MM.1S (cell line): ENCODE data around the gene GDPD5.

Experiments
- DNase-seq: peaks from one replicate; pipeline ENCODE4 v3.0.0-alpha.2; 2015
- H2AFZ ChIP-seq: fragments of 300-600 bp; sonication (generic); 2 replicates; pipeline ENCODE4 v1.6.0; 2016; ENCODE audit warnings: antibody characterized with exemption, low read length
- H3F3A ChIP-seq: fragments of 300-600 bp; sonication (generic); 2 replicates; pipeline ENCODE4 v1.6.1; 2016; ENCODE audit warnings: mild to moderate bottlenecking, antibody characterized with exemption, low read length, moderate library complexity, mixed read lengths; ENCODE audit not compliant: insufficient read depth
- H3K27ac ChIP-seq: fragments of 300-600 bp; sonication (generic); 2 replicates; pipeline ENCODE4 v1.5.1; 2016; ENCODE audit warnings: mild to moderate bottlenecking, low read length
- H3K27me3 ChIP-seq: fragments of 300-600 bp; sonication (generic); replicated peaks from 2 replicates; pipeline ENCODE4 v1.6.0; 2016; ENCODE audit warnings: low read length; ENCODE audit not compliant: insufficient read depth
- H3K36me3 ChIP-seq: fragments of 300-600 bp; sonication (generic); replicated peaks from 2 replicates; pipeline ENCODE4 v1.6.1; 2016; ENCODE audit warnings: mild to moderate bottlenecking, low read length, mixed read lengths; ENCODE audit not compliant: insufficient read depth
- H3K4me1 ChIP-seq: fragments of 300-600 bp; sonication (generic); 2 replicates; pipeline ENCODE4 v1.6.1; 2016; ENCODE audit warnings: low read length, mixed read lengths
- H3K4me2 ChIP-seq: fragments of 300-600 bp; sonication (generic); 2 replicates; pipeline ENCODE4 v1.6.0; 2016; ENCODE audit warnings: low read depth, low read length
- H3K4me3 ChIP-seq: fragments of 300-600 bp; sonication (generic); 2 replicates; pipeline ENCODE4 v1.5.1; 2016; ENCODE audit warnings: low read length, mixed read lengths
- H3K79me2 ChIP-seq: fragments of 300-600 bp; sonication (generic); 2 replicates; pipeline ENCODE4 v1.6.1; 2016; ENCODE audit warnings: mixed run types, low read length, mixed read lengths
- H3K9ac ChIP-seq: fragments of 300-600 bp; sonication (generic); 2 replicates; pipeline ENCODE4 v1.6.1; 2016; ENCODE audit warnings: low read length, mixed read lengths
- H3K9me2 ChIP-seq: fragments of 300-600 bp; sonication (generic); replicated peaks from 2 replicates; pipeline ENCODE4 v1.6.1; 2016; ENCODE audit warnings: mild to moderate bottlenecking, low read length, mixed read lengths; ENCODE audit not compliant: insufficient read depth
- H3K9me3 ChIP-seq: fragments of 300-600 bp; sonication (generic); replicated peaks from 2 replicates; pipeline ENCODE4 v1.6.1; 2016; ENCODE audit warnings: mild to moderate bottlenecking, low read length, mixed read lengths; ENCODE audit not compliant: insufficient read depth
- H4K20me1 ChIP-seq: fragments of 300-600 bp; sonication (generic); 2 replicates; pipeline ENCODE4 v1.6.1; 2016; ENCODE audit warnings: mild to moderate bottlenecking, low read length, moderate library complexity, mixed read lengths; ENCODE audit not compliant: insufficient read depth
- EZH2 ChIP-seq: fragments of 300-600 bp; sonication (generic); optimal IDR thresholded peaks from 2 replicates; pipeline ENCODE3; 2017; ENCODE audit warnings: low read depth, mild to moderate bottlenecking, antibody characterized with exemption, low read length, mixed read lengths
- EZH2phosphoT487 ChIP-seq: fragments of 300-600 bp; sonication (generic); IDR thresholded peaks from 2 replicates; pipeline ENCODE4 v1.6.1; 2018; ENCODE audit warnings: antibody characterized with exemption, low read length
- TF ChIP-seq, protein P1 (sequence below): fragments of 300-600 bp; sonication (generic); IDR thresholded peaks from 2 replicates; pipeline ENCODE4 v1.5.1; 2016; ENCODE audit warnings: antibody characterized with exemption, low read length, mixed read lengths

The GDPD5 gene

DNA sequence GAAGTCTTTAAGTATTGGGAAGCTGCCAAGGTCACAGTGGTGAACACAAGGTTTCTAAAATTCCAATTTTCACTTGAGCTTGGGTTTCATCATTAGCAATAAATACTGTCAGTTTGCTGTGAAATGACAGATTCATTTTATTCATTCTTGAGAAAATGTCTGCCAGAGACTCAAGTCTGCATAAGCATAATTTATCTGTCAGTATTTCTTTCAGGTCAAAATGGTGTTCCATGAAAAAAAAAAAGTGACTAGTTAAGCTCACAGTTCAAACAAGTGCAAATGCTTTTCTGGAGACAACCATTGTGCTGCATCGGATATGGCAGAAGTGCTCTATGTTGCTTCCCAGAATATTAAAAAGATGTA lies 8.1 kb upstream of the GDPD5 start:
- Histone ChIP-seq H2AFZ (no peak overlapping the region), H3K9me2 (no peaks in the 10 kb centered on the region), H4K20me1 (no peaks in the 10 kb centered on the region), H3K27ac (no peak overlapping the region), H3K79me2 (no peaks in the 10 kb centered on the region), H3K36me3 (no peaks in the 10 kb centered on the region), H3K4me3 (no peak overlapping the region), H3K27me3 (peaks cover 21% of the 10 kb centered on the region), H3K9me3 (no peaks in the 10 kb centered on the region), H3K9ac (no peak overlapping the region), H3K4me1 (no peaks in the 10 kb centered on the region), H3F3A (no peaks in the 10 kb centered on the region), H3K4me2 (no peak overlapping the region)
- DNase-seq = no peak
- TF ChIP-seq, protein P1, sequence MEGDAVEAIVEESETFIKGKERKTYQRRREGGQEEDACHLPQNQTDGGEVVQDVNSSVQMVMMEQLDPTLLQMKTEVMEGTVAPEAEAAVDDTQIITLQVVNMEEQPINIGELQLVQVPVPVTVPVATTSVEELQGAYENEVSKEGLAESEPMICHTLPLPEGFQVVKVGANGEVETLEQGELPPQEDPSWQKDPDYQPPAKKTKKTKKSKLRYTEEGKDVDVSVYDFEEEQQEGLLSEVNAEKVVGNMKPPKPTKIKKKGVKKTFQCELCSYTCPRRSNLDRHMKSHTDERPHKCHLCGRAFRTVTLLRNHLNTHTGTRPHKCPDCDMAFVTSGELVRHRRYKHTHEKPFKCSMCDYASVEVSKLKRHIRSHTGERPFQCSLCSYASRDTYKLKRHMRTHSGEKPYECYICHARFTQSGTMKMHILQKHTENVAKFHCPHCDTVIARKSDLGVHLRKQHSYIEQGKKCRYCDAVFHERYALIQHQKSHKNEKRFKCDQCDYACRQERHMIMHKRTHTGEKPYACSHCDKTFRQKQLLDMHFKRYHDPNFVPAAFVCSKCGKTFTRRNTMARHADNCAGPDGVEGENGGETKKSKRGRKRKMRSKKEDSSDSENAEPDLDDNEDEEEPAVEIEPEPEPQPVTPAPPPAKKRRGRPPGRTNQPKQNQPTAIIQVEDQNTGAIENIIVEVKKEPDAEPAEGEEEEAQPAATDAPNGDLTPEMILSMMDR = no peak
- no peak for TF ChIP-seq EZH2
- no peak for TF ChIP-seq EZH2phosphoT487

GRCh38 chr11:75532200-75533048 lies 6.7 kb upstream of the GDPD5 start:
- no peak overlapping the region for H3K4me2 ChIP-seq

DNA sequence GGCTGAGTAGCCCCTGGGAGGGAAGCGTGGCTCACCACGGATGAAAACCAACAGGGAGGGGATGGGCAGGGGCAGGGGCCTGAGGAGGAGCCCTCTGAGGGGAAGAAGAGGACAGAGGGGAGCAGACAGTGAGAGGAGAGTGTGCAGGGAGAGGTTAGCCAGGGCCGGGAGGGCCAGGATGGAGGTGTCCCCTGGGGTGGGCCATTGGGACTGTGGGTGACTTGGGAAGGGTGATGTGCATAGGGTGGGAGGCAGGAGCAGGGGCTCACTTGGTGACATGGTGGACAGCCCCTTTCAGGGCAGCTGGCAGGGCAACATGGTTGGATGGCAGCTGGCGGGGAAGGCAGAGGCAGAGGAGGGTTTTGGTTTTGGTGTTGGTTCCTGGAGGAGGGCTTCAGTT lies 5.6 kb upstream of the GDPD5 start:
- no peak overlapping the region for H3K9ac ChIP-seq
- no peaks in the 10 kb centered on the region for H3K9me3 ChIP-seq
- TF ChIP-seq, protein P1 = no peak
- TF ChIP-seq EZH2 (no peak), EZH2phosphoT487 (no peak)
- H3K4me3 ChIP-seq = no peak overlapping the region
- H3K36me3 ChIP-seq = no peaks in the 10 kb centered on the region
- H3K27ac ChIP-seq = no peak overlapping the region
- no peak for DNase-seq
- no peak overlapping the region for H2AFZ ChIP-seq
- peaks cover 45% of the 10 kb centered on the region for H3K27me3 ChIP-seq
- no peaks in the 10 kb centered on the region for H3K4me1 ChIP-seq
- H4K20me1 ChIP-seq = no peaks in the 10 kb centered on the region
- H3K4me2 ChIP-seq = no peak overlapping the region
- H3K79me2 ChIP-seq = no peaks in the 10 kb centered on the region
- H3F3A ChIP-seq = no peaks in the 10 kb centered on the region
- no peaks in the 10 kb centered on the region for H3K9me2 ChIP-seq

More at GRCh38 chr11:75532200-75533048, 6.7 kb upstream of the GDPD5 start:
- Histone ChIP-seq H3K79me2 (no peaks in the 10 kb centered on the region), H3K27me3 (peaks cover 34% of the 10 kb centered on the region), H4K20me1 (no peaks in the 10 kb centered on the region), H2AFZ (no peak overlapping the region), H3K27ac (no peak overlapping the region), H3K4me1 (no peaks in the 10 kb centered on the region), H3K36me3 (no peaks in the 10 kb centered on the region), H3K9ac (no peak overlapping the region), H3K4me3 (no peak overlapping the region), H3F3A (no peaks in the 10 kb centered on the region), H3K9me3 (no peaks in the 10 kb centered on the region), H3K9me2 (no peaks in the 10 kb centered on the region)
- TF ChIP-seq, protein P1 = peak; percentile 79
- no peak for TF ChIP-seq EZH2phosphoT487
- peak; percentile 55 for DNase-seq
